SU-DHL-6 (cell line): ENCODE results near the gene MOB3A.

Source experiments
- CTCF ChIP-seq: fragments of 200-600 bp; sonication (generic); IDR thresholded peaks from one replicate; pipeline ENCODE4 v1.5.1; 2017; ENCODE audit warnings: antibody characterized with exemption, mild to moderate bottlenecking, low read length, moderate library complexity; ENCODE audit not compliant: insufficient read depth, poor library complexity, severe bottlenecking
- EZH2phosphoT487 ChIP-seq: fragments of 200-600 bp; sonication (generic), shearing (Covaris generic); conservative IDR thresholded peaks from 2 replicates; pipeline ENCODE4 v1.6.1; 2018; ENCODE audit warnings: mild to moderate bottlenecking, antibody characterized with exemption, low read length, moderate library complexity, mixed read lengths

DNA sequence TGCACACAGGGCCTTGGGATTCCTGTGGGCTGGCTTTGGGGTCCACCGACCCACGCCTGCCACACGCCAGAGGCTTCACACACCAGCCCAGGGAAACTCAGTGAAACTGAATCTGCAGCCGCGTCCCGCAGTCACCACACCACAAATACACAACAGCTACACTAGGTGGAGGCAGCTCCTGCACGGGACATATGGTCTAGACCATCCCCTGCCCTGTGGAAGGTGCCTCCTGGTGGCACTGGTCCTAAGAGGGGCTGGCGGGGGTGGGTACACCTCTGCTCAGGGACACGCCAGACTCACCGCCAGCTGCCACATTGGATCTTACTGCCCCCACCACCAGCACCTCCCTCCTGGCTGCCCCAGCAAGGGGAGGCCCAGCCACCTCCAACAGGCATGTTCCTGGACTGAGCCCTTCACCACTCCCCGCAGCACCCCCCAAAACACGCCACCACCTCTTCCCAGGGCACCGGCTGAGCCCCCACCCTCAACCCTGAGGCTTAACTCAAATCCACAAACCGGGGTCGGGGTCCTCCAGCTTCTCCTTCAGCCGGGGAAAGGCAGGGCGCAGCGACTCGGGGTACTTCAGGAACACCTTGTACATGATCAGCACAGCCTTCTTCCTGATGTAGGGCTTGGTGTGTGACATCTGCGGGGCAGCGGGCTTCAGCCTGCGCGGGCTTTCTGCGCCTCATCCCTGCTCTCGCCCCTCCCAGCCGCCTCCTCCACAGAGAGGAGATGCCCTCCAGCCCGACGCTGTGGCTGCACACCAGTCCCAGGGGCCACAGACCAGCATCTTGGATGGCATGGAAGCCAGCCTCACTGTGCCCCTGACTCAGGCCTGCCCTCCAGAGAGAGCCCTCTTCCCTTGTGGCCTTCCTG is 34.0 kb upstream of the MOB3A start:
- no peak for TF ChIP-seq CTCF
- TF ChIP-seq EZH2phosphoT487: no peak
